HEK293 (cell line): ENCODE measurements around the gene IL11.

ENCODE experiments used
- CTCF ChIA-PET: fragments of 350-600 bp; formaldehyde crosslinking; extraction: SDS; loops from one replicate; lab custom pipeline; 2021; ENCODE audit warnings: antibody characterized with exemption; lab: Yijun Ruan, JAX
- POLR2A ChIA-PET: fragments of 300-600 bp; formaldehyde crosslinking; extraction: SDS; loops from one replicate; lab custom pipeline; 2020; ENCODE audit warnings: antibody characterized with exemption, inconsistent platforms; lab: Yijun Ruan, JAX
- H3K27ac ChIP-seq: fragments of 200-500 bp; sonication (Bioruptor generic); 2 replicates; pipeline ENCODE4 v1.5.1; 2014; ENCODE audit warnings: low read depth, low read length, control low read depth, inconsistent platforms; ENCODE audit errors: extremely low read depth
- H3K36me3 ChIP-seq, 2 experiments: fragments of 200-500 bp in 1 of 2; sonication (Bioruptor generic) in 1 of 2; 1 replicate in 1 of 2; 2 replicates in 1 of 2; pipeline ENCODE4 v1.5.1; 2014 to 2017; ENCODE audit warnings: inconsistent platforms in 2 of 2, low read length in 2 of 2; ENCODE audit not compliant: control insufficient read depth in 2 of 2, insufficient read depth in 1 of 2
- H3K4me1 ChIP-seq: fragments of 200-500 bp; sonication (Bioruptor generic); 2 replicates; pipeline ENCODE4 v1.5.1; 2014; ENCODE audit warnings: mild to moderate bottlenecking, low read length, inconsistent platforms; ENCODE audit not compliant: control insufficient read depth, insufficient read depth
- H3K4me3 ChIP-seq: 2 replicates; pipeline ENCODE4 v1.5.1; 2011; ENCODE audit warnings: low read depth, mild to moderate bottlenecking, control low read depth, low read length, moderate library complexity
- H3K9me3 ChIP-seq: fragments of 200-500 bp; sonication (Bioruptor generic); 2 replicates; pipeline ENCODE4 v1.5.1; 2014; ENCODE audit warnings: low read depth, low read length, inconsistent platforms; ENCODE audit not compliant: control insufficient read depth, insufficient read depth
- GLIS1 ChIP-seq: fragments of 450-650 bp; formaldehyde crosslinking; IDR thresholded peaks from 2 replicates; pipeline ENCODE4 v1.5.1; 2016; ENCODE audit warnings: missing biosample characterization, missing genetic modification characterization
- HOXC10 ChIP-seq: sonication (generic); formaldehyde crosslinking; IDR thresholded peaks from 2 replicates; pipeline ENCODE4 v1.8.1; 2023; ENCODE audit warnings: mild to moderate bottlenecking, missing genetic modification reagents
- KLF16 ChIP-seq: fragments of 450-650 bp; formaldehyde crosslinking; IDR thresholded peaks from 2 replicates; pipeline ENCODE4 v1.5.1; 2017; ENCODE audit warnings: missing biosample characterization, missing genetic modification characterization
- KLF8 ChIP-seq: fragments of 450-650 bp; formaldehyde crosslinking; IDR thresholded peaks from 2 replicates; pipeline ENCODE4 v1.5.1; 2016; ENCODE audit warnings: missing biosample characterization, missing genetic modification characterization
- MZF1 ChIP-seq: fragments of 450-650 bp; formaldehyde crosslinking; IDR thresholded peaks from 2 replicates; pipeline ENCODE4 v1.5.1; 2017; ENCODE audit warnings: missing biosample characterization, missing genetic modification characterization, borderline replicate concordance
- OSR2 ChIP-seq: fragments of 450-650 bp; formaldehyde crosslinking; IDR thresholded peaks from 2 replicates; pipeline ENCODE4 v1.5.1; 2016; ENCODE audit warnings: missing biosample characterization, missing genetic modification characterization
- RBAK ChIP-seq: fragments of 450-650 bp; formaldehyde crosslinking; IDR thresholded peaks from 2 replicates; pipeline ENCODE4 v1.5.1; 2016; ENCODE audit warnings: missing biosample characterization, missing genetic modification characterization
- TRIM28 ChIP-seq: IDR thresholded peaks from 2 replicates; pipeline ENCODE4 v1.6.1; 2011; ENCODE audit warnings: low read length, control low read depth, borderline replicate concordance
- ZBTB20 ChIP-seq: fragments of 450-650 bp; formaldehyde crosslinking; IDR thresholded peaks from 2 replicates; pipeline ENCODE4 v1.5.1; 2016; ENCODE audit warnings: missing biosample characterization, missing genetic modification characterization
- ZBTB44 ChIP-seq: fragments of 450-650 bp; IDR thresholded peaks from 2 replicates; pipeline ENCODE4 v1.5.1; 2018; ENCODE audit warnings: missing biosample characterization, mild to moderate bottlenecking, missing genetic modification characterization
- ZNF274 ChIP-seq, 2 experiments: fragments of 200-500 bp in 1 of 2; fragments of 450-650 bp in 1 of 2; sonication (Bioruptor generic) in 1 of 2; formaldehyde crosslinking in 1 of 2; IDR thresholded peaks; 2 replicates each; pipeline versions ENCODE4 v1.5.1 to v1.6.1; 2014 to 2016; ENCODE audit warnings: borderline replicate concordance in 1 of 2, inconsistent platforms in 1 of 2, low read length in 1 of 2, missing biosample characterization in 1 of 2, missing genetic modification characterization in 1 of 2
- ZNF292 ChIP-seq: fragments of 450-650 bp; formaldehyde crosslinking; IDR thresholded peaks from 2 replicates; pipeline ENCODE4 v1.5.1; 2016; ENCODE audit warnings: low read depth, missing biosample characterization, missing genetic modification characterization, borderline replicate concordance
- ZNF302 ChIP-seq: fragments of 450-650 bp; formaldehyde crosslinking; IDR thresholded peaks from 2 replicates; pipeline ENCODE4 v1.5.1; 2016; ENCODE audit warnings: missing biosample characterization, missing genetic modification characterization, low read depth
- ZNF335 ChIP-seq: fragments of 450-650 bp; formaldehyde crosslinking; conservative IDR thresholded peaks from 2 replicates; pipeline ENCODE4 v1.5.1; 2016; ENCODE audit warnings: missing biosample characterization, missing genetic modification characterization
- ZNF37A ChIP-seq: fragments of 450-650 bp; IDR thresholded peaks from 2 replicates; pipeline ENCODE4 v1.5.1; 2018; ENCODE audit warnings: missing biosample characterization, missing genetic modification characterization
- ZNF398 ChIP-seq: fragments of 450-650 bp; formaldehyde crosslinking; IDR thresholded peaks from 2 replicates; pipeline ENCODE4 v1.5.1; 2017; ENCODE audit warnings: missing biosample characterization, missing genetic modification characterization
- ZNF404 ChIP-seq: fragments of 450-650 bp; formaldehyde crosslinking; IDR thresholded peaks from 2 replicates; pipeline ENCODE4 v1.5.1; 2017; ENCODE audit warnings: missing biosample characterization, missing genetic modification characterization
- ZNF514 ChIP-seq: fragments of 450-650 bp; formaldehyde crosslinking; IDR thresholded peaks from 2 replicates; pipeline ENCODE4 v1.5.1; 2016; ENCODE audit warnings: missing biosample characterization, missing genetic modification characterization
- ZNF530 ChIP-seq: fragments of 450-650 bp; formaldehyde crosslinking; IDR thresholded peaks from 2 replicates; pipeline ENCODE4 v1.5.1; 2016; ENCODE audit warnings: low read depth, missing biosample characterization, missing genetic modification characterization
- ZSCAN18 ChIP-seq: fragments of 450-650 bp; formaldehyde crosslinking; IDR thresholded peaks from 2 replicates; pipeline ENCODE4 v1.5.1; 2016; ENCODE audit warnings: missing biosample characterization, missing genetic modification characterization
- ZSCAN30 ChIP-seq: fragments of 450-650 bp; IDR thresholded peaks from 2 replicates; pipeline ENCODE4 v1.5.1; 2018; ENCODE audit warnings: missing biosample characterization, mild to moderate bottlenecking, missing genetic modification characterization, moderate library complexity

IL11 gene

GRCh38 chr19:55406826-55407549 lies 36.7 kb upstream of the IL11 start (continued):
- TF ChIP-seq ZNF398 (tag by site-specific recombination) = peak; percentile 55; the same call in 1 of the 2 replicates
- no peak for TF ChIP-seq KLF16

- CTCF ChIA-PET = interaction anchor here (1.3 to 1.7 kb wide), 3 partner anchors 12 to 114 kb away, joined by 3 to 4 read pairs (median 4); no protein-coding TSS in a partner anchor
- POLR2A ChIA-PET = interaction anchor here (0.6 to 3.4 kb wide), 18 partner anchors 9 to 265 kb away, joined by 3 to 78 read pairs (median 7); partner anchors contain the start of genes BRSK1, HSPBP1, ISOC2 and KMT5C
- Histone ChIP-seq H3K27ac (peak overlapping the region; percentile 99; the same call in 1 of the 2 replicates), H3K4me3 (peak overlapping the region; percentile 96), H3K9me3 (no peaks in the 10 kb centered on the region), H3K36me3 (peaks cover 40 to 55% of the 10 kb centered on the region in 2 experiments), H3K4me1 (peaks cover 9% of the 10 kb centered on the region)
- TF ChIP-seq HOXC10 (CRISPR knock-in tag) (0 out of 2 replicates have a peak, but pooled peaks have one; percentile 27), ZSCAN18 (tag by site-specific recombination) (no peak)
Measured at GRCh38 chr19:55406091-55406825, 36.0 kb upstream of the IL11 start.

- CTCF ChIA-PET = interaction anchor here (1.3 to 1.7 kb wide), 3 partner anchors 12 to 113 kb away, joined by 3 to 4 read pairs (median 4); no protein-coding TSS in a partner anchor
- Histone ChIP-seq H3K4me1 (peaks cover 9% of the 10 kb centered on the region), H3K9me3 (no peaks in the 10 kb centered on the region), H3K4me3 (peak overlapping the region; percentile 96; the same call in 1 of the 2 replicates), H3K27ac (no peak overlapping the region), H3K36me3 (peaks cover 45 to 59% of the 10 kb centered on the region in 2 experiments)
- TF ChIP-seq TRIM28 = no peak
- TF ChIP-seq ZSCAN18 (tag by site-specific recombination) = no peak
- no peak for TF ChIP-seq ZNF514
- TF ChIP-seq ZSCAN30 (tag by site-specific recombination) = no peak
- no peak for TF ChIP-seq MZF1 (tag by site-specific recombination)
- TF ChIP-seq ZNF292 (tag by site-specific recombination) = no peak
- no peak for TF ChIP-seq ZNF404
- no peak for TF ChIP-seq ZNF302 (tag by site-specific recombination)
- no peak for TF ChIP-seq ZNF335 (tag by site-specific recombination)
- no peak for TF ChIP-seq ZNF274 (IDR thresholded peaks at IDR 0.05; ENCODE audit: low read length)
- TF ChIP-seq ZNF274 (tag by site-specific recombination; IDR thresholded peaks at IDR 0.05; ENCODE audit: borderline replicate concordance) = no peak
- TF ChIP-seq OSR2 (tag by site-specific recombination) = no peak
- no peak for TF ChIP-seq ZNF37A
- no peak for TF ChIP-seq RBAK (tag by site-specific recombination)
- TF ChIP-seq GLIS1 (tag by site-specific recombination) = no peak
- no peak for TF ChIP-seq ZBTB44 (tag by site-specific recombination)
- no peak for TF ChIP-seq ZBTB20 (tag by site-specific recombination)
- no peak for TF ChIP-seq KLF8 (tag by site-specific recombination)
- no peak for TF ChIP-seq ZNF530 (tag by site-specific recombination)
- POLR2A ChIA-PET = interaction anchor here (1.0 to 3.4 kb wide), 8 partner anchors 12 to 150 kb away, joined by 3 to 78 read pairs (median 18); partner anchors contain the start of genes HSPBP1, KMT5C, PPP6R1 and RPL28
Measured at GRCh38 chr19:55405638-55406037, 35.4 kb upstream of the IL11 start.
